ENCODE data around the gene AFAP1L1.

DNA sequence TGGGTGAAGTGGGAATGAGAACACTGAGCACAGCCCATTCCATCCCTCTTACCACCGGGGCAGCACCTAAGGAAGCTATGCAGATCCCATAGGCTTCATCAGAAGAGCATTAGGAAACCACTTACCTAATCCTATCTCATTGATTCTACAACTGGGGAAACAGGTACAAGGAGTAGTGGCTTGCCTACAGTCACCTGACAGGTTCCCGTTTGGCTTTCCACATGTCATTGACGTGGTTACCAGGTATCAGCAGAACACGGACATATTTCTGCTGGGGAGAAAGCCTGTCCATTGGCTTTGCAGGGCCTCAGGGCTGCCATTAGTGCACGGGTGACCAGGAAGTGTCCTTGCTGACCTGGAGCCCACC, 11.3 kb downstream of the AFAP1L1 start:
- TF ChIP-seq, protein P1, sequence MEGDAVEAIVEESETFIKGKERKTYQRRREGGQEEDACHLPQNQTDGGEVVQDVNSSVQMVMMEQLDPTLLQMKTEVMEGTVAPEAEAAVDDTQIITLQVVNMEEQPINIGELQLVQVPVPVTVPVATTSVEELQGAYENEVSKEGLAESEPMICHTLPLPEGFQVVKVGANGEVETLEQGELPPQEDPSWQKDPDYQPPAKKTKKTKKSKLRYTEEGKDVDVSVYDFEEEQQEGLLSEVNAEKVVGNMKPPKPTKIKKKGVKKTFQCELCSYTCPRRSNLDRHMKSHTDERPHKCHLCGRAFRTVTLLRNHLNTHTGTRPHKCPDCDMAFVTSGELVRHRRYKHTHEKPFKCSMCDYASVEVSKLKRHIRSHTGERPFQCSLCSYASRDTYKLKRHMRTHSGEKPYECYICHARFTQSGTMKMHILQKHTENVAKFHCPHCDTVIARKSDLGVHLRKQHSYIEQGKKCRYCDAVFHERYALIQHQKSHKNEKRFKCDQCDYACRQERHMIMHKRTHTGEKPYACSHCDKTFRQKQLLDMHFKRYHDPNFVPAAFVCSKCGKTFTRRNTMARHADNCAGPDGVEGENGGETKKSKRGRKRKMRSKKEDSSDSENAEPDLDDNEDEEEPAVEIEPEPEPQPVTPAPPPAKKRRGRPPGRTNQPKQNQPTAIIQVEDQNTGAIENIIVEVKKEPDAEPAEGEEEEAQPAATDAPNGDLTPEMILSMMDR (IDR thresholded peaks at IDR 0.05), result no peak
- TF ChIP-seq POLR2A (IDR thresholded peaks at IDR 0.05), result no peak
- TF ChIP-seq POLR2AphosphoS5 (IDR thresholded peaks at IDR 0.05), result no peak
- TF ChIP-seq EP300 (IDR thresholded peaks at IDR 0.05), result no peak
